NCI-H146 (cell line): ENCODE measurements around the gene INPP4B.
"Not testable (repeated sequence)": the region's sequence is repeated elsewhere in the genome, so short reads cannot be mapped to it uniquely, and the experiment has no call there.

Source experiments
- DNase-seq: peaks from one replicate; lab custom pipeline; 2025; lab: John Stamatoyannopoulos, UW

Gene INPP4B

DNA sequence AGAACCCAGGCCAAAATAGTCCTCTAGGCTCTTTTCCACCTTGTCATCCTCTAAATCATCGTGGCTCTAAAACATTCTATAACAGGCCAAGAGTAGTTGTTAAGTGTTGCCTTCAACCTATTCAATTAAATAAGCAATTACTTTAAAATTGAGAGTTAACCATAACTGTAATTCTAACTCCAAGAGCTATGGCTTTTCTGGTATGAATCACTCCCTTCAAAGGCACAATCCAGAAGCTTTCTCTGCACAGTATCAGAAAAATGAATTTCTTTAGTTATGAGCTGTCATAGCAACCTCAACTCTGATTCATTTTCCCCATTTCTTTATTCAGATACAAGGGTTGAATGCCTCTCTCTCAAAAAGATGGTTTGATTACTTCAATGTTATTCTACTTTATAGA, 21.7 kb downstream of the INPP4B start:
- no peak for DNase-seq

- DNase-seq, result no peak
Measured at GRCh38 chr4:142823796-142824195, 22.3 kb downstream of the INPP4B start.

DNA sequence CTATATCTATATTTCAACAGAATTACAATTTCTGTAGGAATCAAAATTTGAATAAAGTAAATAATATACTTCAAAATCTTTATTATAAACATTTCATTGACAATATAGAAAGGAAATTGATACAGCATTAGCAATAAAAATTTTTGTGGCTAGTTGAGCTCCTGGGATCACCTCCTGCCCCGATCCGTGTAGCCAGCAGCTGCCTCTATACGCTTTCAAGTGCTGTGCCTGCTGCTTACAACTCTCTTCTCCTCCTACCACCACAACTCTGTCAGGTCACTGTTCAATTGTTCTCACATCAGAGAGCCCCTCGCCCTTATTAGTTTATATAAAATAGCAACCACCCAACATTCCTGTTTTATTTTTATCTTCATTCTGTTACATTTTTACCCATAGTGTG, 27.6 kb downstream of the INPP4B start:
- DNase-seq, result no peak

GRCh38 chr4:142818031-142818430, 28.1 kb downstream of the INPP4B start:
- no peak for DNase-seq

- no peak for DNase-seq
Measured at GRCh38 chr4:142817442-142817841, 28.7 kb downstream of the INPP4B start.

GRCh38 chr4:142815834-142816233, 30.3 kb downstream of the INPP4B start:
- no peak for DNase-seq

DNA sequence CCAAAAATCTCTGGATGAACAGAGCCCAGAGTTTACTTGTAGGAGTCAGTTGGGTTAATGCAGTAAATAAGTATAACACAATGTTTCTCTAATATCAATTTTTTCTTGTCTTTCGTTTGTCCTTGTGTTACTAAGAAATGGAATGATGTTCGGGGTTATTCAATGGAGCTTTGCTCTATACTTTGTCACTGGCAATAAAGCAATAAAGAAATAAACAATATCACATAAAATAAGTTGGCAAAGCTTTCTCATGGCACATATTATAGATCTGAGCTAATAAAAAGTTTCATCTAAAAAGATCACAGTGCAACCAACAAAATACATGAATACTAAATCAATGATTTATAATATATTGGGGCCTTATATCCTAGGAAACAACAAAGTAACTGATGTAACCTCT, 32.7 kb downstream of the INPP4B start:
- no peak for DNase-seq

DNA sequence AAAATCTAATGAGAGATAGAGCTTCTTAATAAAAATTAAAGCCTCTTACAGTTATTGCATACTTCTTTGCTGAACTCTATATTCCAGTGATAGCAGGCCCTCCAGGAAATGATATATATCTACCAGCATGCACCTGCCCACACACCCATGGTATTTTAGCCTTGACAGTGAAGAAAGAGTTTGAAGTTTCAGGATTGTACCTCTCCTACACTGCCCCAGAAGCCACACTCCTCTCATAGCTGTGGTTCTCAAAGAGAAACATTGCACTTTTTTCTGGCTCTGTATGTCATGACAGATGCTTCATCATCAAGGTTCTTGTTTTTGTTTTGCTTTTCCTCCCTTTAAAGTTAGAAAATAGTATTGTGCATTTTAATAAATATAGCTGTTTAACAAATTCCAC, 34.0 kb downstream of the INPP4B start:
- no peak for DNase-seq

DNA sequence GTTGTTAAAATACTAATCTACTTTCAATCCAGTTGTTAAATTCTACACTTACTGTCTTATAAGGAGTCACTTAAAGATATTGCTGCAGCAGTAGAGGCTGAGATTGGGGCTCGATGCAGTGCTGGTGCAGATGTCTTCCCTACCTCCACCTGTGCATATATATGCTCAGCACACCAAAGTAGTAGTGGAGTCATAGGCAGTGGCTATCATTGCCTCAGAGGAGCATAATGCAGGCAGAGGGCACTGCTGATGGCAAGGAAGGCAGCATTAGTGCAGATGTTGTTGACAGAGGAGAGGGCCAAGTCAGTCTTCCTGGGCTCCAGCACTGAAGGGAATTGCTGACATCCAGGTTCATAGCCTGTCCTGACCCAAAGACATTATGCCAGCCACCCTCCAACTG, 35.1 kb downstream of the INPP4B start:
- no peak for DNase-seq

- no peak for DNase-seq
Measured at GRCh38 chr4:142809559-142809958, 36.5 kb downstream of the INPP4B start.

DNA sequence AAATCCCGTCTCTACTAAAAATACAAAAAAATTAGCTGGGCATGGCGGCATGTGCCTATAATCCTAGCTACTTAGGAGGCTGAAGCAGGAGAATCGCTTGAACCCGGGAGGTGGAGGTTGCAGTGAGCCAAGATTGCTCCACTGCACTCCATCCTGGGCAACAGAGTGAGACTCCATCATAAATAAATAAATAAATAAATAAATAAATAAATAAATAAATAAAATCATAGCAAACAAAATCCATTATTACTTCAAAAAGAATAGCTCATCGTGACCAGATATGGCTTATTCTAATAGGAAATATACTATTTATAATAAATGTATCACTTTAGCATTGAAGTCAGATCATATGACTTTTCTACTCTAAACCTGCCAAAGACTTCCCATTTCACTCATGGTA, 42.2 kb downstream of the INPP4B start:
- DNase-seq, result not testable (repeated sequence)

DNA sequence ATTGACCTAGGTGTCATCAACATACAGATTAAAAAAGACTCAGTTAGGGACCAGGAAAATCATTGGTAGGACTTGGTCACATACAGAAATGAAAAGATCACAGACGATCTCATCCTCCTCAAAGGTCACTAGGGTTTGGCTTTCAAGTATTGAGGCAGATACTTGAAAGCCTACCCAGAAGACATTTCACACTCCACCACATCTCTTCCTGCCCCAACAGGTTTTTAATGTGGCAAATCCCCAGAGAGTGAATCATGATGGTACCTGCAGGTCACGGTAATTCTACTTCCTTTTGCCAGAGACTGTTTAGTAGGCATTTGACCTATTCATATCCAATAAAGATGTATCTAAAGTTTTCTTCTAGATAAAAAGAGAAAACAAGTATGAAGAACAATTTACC, 44.1 kb downstream of the INPP4B start:
- DNase-seq, result no peak

DNA sequence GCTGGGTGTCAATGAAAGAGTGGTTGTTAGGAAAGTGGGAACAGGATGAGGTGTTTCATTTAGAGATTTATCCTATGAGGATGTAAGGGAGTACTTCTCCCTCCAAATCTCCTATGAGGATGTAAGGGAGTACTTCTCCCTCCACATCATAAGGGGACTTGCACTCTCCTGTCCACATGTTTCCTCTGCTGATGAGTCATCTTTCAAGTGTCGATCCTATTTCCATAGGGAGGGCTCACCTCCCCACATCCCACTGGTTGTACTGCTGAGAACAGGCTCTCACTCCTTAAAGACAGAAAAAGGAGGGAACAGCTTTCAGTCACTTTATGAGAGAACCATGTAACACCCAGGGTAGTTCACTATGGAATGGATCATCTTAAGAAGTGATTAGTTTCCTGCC, 65.0 kb downstream of the INPP4B start:
- no peak for DNase-seq

DNA sequence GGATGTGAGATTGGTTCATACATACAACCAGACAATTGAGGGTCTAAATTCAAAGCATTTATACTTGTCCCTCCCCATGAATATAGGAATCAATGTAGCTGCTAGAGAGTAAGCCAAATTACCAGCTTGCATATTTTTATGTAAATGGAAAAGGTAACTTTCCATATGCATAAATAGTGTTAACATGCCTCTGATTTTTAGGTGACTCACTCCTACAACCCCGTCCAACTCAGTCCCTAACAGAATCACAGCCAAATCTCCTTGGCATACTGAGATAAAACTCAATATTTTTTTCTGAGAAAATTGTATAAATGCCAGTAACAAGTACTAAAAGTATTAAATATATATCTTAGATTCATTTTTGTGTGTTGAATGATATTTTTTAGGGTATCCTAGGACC, 67.2 kb downstream of the INPP4B start:
- no peak for DNase-seq

GRCh38 chr4:142778430-142778829, 67.7 kb downstream of the INPP4B start:
- no peak for DNase-seq

GRCh38 chr4:142777045-142777743, 68.9 kb downstream of the INPP4B start:
- no peak for DNase-seq

DNA sequence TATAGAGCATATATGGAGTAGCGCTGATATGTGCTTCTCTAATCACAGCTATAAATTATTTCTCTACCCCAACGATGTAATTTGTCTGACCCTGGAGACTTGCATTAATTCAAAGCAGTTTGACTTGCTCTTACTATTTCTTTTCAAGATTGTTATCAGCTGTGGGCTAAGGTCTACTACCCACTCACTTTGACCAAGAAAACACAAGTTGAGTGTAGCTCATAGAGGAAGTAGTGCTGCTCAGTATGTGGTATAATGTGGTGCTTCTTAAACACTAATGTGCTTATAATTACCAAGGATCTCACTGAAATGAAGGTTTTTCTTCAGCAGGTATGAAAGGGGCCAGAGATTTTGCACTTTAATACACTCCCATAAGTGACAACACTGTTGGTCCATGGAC, 70.1 kb downstream of the INPP4B start:
- no peak for DNase-seq

- DNase-seq, result no peak
Measured at GRCh38 chr4:142773505-142773904, 72.6 kb downstream of the INPP4B start.

- no peak for DNase-seq
Measured at GRCh38 chr4:142762280-142762679, 83.8 kb downstream of the INPP4B start.

GRCh38 chr4:142752202-142752786, 93.8 kb downstream of the INPP4B start:
- no peak for DNase-seq

DNA sequence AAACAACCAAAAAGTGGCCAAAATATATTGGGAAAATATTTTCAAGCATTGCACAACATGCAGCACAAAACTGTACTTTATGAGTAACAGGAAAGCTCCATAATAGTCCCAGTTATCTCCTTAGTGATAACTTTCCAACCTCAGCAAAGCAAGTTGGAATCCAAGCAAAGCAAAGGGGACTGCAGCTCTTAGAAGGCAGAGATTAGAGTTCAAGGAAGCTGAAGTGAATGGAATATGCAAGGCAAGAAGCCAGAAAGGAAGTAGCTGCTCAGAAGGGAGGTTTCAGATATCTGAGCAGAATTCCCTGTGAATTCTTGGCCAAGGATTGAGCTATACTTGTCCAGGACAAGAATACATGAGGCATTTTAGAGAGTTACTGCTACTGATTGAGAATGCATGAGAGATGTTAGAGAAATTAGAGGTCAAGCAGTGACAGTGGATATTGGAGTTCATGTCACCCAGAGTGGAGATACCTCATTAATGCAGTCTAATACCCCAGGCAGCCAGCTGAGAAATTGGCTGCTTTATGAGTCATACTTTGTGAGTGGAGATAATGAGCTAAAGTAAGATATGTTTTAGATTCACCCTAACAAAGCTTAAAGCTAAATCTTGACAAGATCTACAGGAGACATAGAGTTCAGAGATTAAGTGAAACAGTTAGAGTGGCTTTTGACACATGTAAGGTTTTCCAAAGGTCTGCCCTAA, 102.8 kb downstream of the INPP4B start:
- no peak for DNase-seq

- DNase-seq, result no peak
Measured at GRCh38 chr4:142741995-142742394, 104.1 kb downstream of the INPP4B start.

GRCh38 chr4:142728233-142728632, 117.9 kb downstream of the INPP4B start:
- no peak for DNase-seq

DNA sequence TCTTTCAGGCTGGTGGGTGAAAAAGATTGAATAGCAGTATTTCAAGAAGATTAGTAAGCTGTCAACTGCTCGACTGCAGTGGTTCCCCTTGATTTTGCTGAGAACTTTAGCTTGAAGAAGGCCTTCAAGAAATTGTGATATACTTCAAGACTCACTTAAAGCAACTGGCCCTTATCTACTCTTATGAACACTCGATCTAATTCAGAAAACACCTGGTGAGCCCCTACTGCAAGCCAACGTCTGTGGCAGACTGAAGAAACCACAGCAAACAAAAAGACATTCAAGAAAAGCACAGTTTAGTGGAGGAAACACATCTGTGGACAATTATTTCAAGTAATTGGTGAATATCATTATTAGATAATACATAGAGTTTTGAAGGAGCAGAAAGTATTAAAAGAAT, 119.0 kb downstream of the INPP4B start:
- DNase-seq, result no peak
